ENCODE results near the gene COBL. TPM values are rescaled to one million over a fixed set of nuclear protein-coding genes. Genes with fewer than 3 reads are reported as not detected.

Gene COBL
- total and polyA plus RNA-seq, 12 donors = 0.09 to 1.4 (median 0.53) TPM

GRCh38 chr7:51350546-51350896, 33.9 kb upstream of the COBL start:
- DNase-seq = no peak
- Histone ChIP-seq H3K4me1 (replicated peaks in 1 of 2) (no peaks in the 10 kb centered on the region), H3K9me3 (replicated peaks in 1 of 3) (no peaks in the 10 kb centered on the region), H3K27ac (no peak overlapping the region), H3K27me3 (no peaks in the 10 kb centered on the region), H3K36me3 (replicated peaks in 1 of 2) (no peaks in the 10 kb centered on the region), H3K4me3 (no peak overlapping the region)
- TF ChIP-seq, protein P1, sequence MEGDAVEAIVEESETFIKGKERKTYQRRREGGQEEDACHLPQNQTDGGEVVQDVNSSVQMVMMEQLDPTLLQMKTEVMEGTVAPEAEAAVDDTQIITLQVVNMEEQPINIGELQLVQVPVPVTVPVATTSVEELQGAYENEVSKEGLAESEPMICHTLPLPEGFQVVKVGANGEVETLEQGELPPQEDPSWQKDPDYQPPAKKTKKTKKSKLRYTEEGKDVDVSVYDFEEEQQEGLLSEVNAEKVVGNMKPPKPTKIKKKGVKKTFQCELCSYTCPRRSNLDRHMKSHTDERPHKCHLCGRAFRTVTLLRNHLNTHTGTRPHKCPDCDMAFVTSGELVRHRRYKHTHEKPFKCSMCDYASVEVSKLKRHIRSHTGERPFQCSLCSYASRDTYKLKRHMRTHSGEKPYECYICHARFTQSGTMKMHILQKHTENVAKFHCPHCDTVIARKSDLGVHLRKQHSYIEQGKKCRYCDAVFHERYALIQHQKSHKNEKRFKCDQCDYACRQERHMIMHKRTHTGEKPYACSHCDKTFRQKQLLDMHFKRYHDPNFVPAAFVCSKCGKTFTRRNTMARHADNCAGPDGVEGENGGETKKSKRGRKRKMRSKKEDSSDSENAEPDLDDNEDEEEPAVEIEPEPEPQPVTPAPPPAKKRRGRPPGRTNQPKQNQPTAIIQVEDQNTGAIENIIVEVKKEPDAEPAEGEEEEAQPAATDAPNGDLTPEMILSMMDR (IDR thresholded peaks at IDR 0.05) = no peak
- TF ChIP-seq POLR2A (IDR thresholded peaks at IDR 0.05) = no peak
- 45 to 61% (median 56%) methylated on average over 1 of the region's 1 CpG for WGBS, 4 donors
- intact Hi-C loops (cut with DNase I) = no loop called here

GRCh38 chr7:51349820-51350545, 33.4 kb upstream of the COBL start:
- 69 to 76% (median 72%) methylated on average over 8 of the region's 8 CpGs for WGBS, 4 donors
- no peaks in the 10 kb centered on the region for H3K9me3 ChIP-seq (replicated peaks in 1 of 3)
- intact Hi-C loops (cut with DNase I) = no loop called here
- H3K27me3 ChIP-seq = no peaks in the 10 kb centered on the region
- no peaks in the 10 kb centered on the region for H3K36me3 ChIP-seq (replicated peaks in 1 of 2)
- H3K4me1 ChIP-seq (replicated peaks in 1 of 2) = no peaks in the 10 kb centered on the region
- no peak for DNase-seq
- H3K4me3 ChIP-seq = no peak overlapping the region
- H3K27ac ChIP-seq = no peak overlapping the region
- TF ChIP-seq, protein P1 (IDR thresholded peaks at IDR 0.05) = no peak
- TF ChIP-seq POLR2A (IDR thresholded peaks at IDR 0.05) = no peak

DNA sequence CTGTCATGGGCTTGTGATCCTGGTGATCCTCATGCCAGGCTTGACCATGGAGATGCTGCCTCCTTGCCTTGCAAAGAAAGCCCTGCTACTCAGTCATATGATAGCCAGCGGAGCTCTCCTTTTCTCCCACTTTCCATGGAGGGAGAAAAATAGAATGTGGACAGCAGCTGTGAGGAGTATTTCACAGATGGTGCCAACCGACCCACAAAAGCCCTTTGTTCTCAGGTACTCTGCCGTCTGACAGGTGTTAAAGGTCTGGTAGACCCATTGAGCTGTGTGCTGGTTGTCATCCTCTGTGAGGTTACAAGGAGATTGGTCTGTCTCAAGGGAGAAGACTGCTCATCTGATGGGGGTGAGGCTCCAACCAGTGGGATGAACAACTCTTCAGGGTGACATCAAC, 29.5 kb upstream of the COBL start:
- no peak for DNase-seq
- H3K4me1 ChIP-seq (replicated peaks in 1 of 2) = no peaks in the 10 kb centered on the region
- no peak overlapping the region for H3K4me3 ChIP-seq
- intact Hi-C loops (cut with DNase I) = no loop called here
- H3K36me3 ChIP-seq (replicated peaks in 1 of 2) = no peaks in the 10 kb centered on the region
- no peak overlapping the region for H3K27ac ChIP-seq
- no peaks in the 10 kb centered on the region for H3K27me3 ChIP-seq
- WGBS, 4 donors = 68 to 73% (median 71%) methylated on average over 3 of the region's 3 CpGs
- TF ChIP-seq POLR2A (IDR thresholded peaks at IDR 0.05) = no peak
- TF ChIP-seq, protein P1 (IDR thresholded peaks at IDR 0.05) = no peak
- no peaks in the 10 kb centered on the region for H3K9me3 ChIP-seq (replicated peaks in 1 of 3)

GRCh38 chr7:51344406-51345138, 28.0 kb upstream of the COBL start:
- H3K4me3 ChIP-seq = no peak overlapping the region
- no peaks in the 10 kb centered on the region for H3K27me3 ChIP-seq
- H3K4me1 ChIP-seq (replicated peaks in 1 of 2) = no peaks in the 10 kb centered on the region
- H3K9me3 ChIP-seq (replicated peaks in 1 of 3) = no peaks in the 10 kb centered on the region
- TF ChIP-seq, protein P1 (IDR thresholded peaks at IDR 0.05) = no peak
- no peak for TF ChIP-seq POLR2A (IDR thresholded peaks at IDR 0.05)
- H3K36me3 ChIP-seq (replicated peaks in 1 of 2) = no peaks in the 10 kb centered on the region
- no peak for DNase-seq
- H3K27ac ChIP-seq = no peak overlapping the region
- intact Hi-C loops (cut with DNase I) = no loop called here
- 72 to 77% (median 74%) methylated on average over 6 of the region's 6 CpGs for WGBS, 4 donors

Data from adrenal gland (tissue), 12 donors.